Endothelial cell (in vitro differentiated cells): ENCODE results near the gene ITPRIP. TPM values are rescaled to one million over a fixed set of nuclear protein-coding genes. Genes with fewer than 3 reads are reported as not detected.

ENCODE experiments used
- DNase-seq: peaks from one replicate; pipeline ENCODE4 v3.0.0; 2021; ENCODE audit warnings: low spot score
- H3K27ac Mint-ChIP-seq: one replicate; pipeline ENCODE4 v1.8.0; 2021; ENCODE audit warnings: mixed read lengths, inconsistent platforms; ENCODE audit not compliant: unreplicated experiment
- H3K27me3 Mint-ChIP-seq: one replicate; pipeline ENCODE4 v1.8.0; 2021; ENCODE audit warnings: mild to moderate bottlenecking, moderate library complexity, mixed read lengths, inconsistent platforms; ENCODE audit not compliant: unreplicated experiment
- H3K36me3 Mint-ChIP-seq: one replicate; pipeline ENCODE4 v1.8.0; 2021; ENCODE audit warnings: mild to moderate bottlenecking, low read depth, mixed read lengths, inconsistent platforms; ENCODE audit not compliant: unreplicated experiment
- H3K4me1 Mint-ChIP-seq: one replicate; pipeline ENCODE4 v1.8.0; 2021; ENCODE audit warnings: mild to moderate bottlenecking, mixed read lengths, inconsistent platforms; ENCODE audit not compliant: unreplicated experiment
- H3K4me3 Mint-ChIP-seq: one replicate; pipeline ENCODE4 v1.8.0; 2021; ENCODE audit warnings: mild to moderate bottlenecking, mixed read lengths, inconsistent platforms; ENCODE audit not compliant: unreplicated experiment
- H3K9me3 Mint-ChIP-seq: one replicate; pipeline ENCODE4 v1.8.0; 2021; ENCODE audit warnings: mixed read lengths, inconsistent platforms; ENCODE audit not compliant: unreplicated experiment
- total RNA-seq: library from RNA; stranded (reverse); fragmentation: NEBNext Ultra II Directional; extraction: Animal tissue kit (Norgen Biotek cat#: 25700); gene quantifications from one replicate; pipeline ENCODE4 v1.2.1, GENCODE V29; 2021; ENCODE audit not compliant: unreplicated experiment
- TF ChIP-seq, protein P1 (sequence below): fragments of 200-600 bp; sonication (generic); IDR thresholded peaks from one replicate; pipeline ENCODE4 v1.5.0; 2021; ENCODE audit warnings: antibody characterized with exemption; ENCODE audit not compliant: unreplicated experiment

The ITPRIP gene
- total RNA-seq, 1 donor from 2014 or later, result 16.3 TPM

DNA sequence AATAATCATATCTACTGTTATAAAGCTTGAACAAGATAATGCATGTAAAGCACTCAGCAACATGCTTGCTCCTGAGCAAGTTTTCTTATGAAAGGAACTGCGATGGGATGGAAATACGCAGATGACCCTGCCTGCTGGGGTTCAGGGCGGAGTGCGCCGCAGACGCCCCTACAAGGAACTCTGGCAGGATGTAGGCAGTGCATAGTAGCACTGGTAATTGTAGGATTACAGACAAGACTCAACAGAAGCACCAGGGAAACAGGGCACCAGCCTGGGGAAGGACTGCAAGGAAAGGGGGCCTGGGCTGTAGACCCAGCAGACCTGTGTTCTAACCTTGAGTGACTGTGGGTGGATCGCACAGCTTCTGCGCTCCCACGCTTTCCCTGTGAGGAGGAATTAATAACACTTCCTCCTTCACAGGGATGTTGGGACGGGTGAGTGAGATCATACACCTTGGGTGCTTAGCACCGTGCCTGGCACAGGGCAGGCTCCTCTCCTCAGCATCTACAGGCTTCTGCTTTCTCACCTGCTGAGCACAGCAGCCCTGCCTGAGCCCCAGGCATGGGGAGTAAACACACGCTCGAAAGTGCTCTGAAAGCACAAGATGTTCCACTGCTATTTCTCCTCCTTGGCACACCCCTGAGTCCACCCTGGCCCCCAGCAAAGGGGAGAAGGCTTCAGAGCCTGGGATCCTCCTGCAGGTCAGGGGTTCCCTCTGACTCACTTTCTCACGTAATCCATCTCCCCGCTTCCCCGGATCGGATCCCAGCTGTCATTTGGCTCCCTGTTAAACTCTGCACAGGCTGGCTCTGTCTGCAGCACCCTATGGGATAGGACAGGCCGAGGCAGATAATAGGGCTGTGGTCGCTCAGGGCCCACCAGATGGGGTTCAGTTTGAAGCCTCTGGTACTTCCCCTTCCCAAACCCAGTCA is 19.2 kb downstream of the ITPRIP start:
- H3K27ac Mint-ChIP-seq, result peak overlapping the region; percentile 48
- peak overlapping the region; percentile 21 for H3K4me3 Mint-ChIP-seq
- DNase-seq, result no peak
- peaks cover 37% of the 10 kb centered on the region for H3K4me1 Mint-ChIP-seq
- TF ChIP-seq, protein P1, sequence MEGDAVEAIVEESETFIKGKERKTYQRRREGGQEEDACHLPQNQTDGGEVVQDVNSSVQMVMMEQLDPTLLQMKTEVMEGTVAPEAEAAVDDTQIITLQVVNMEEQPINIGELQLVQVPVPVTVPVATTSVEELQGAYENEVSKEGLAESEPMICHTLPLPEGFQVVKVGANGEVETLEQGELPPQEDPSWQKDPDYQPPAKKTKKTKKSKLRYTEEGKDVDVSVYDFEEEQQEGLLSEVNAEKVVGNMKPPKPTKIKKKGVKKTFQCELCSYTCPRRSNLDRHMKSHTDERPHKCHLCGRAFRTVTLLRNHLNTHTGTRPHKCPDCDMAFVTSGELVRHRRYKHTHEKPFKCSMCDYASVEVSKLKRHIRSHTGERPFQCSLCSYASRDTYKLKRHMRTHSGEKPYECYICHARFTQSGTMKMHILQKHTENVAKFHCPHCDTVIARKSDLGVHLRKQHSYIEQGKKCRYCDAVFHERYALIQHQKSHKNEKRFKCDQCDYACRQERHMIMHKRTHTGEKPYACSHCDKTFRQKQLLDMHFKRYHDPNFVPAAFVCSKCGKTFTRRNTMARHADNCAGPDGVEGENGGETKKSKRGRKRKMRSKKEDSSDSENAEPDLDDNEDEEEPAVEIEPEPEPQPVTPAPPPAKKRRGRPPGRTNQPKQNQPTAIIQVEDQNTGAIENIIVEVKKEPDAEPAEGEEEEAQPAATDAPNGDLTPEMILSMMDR, result no peak
- peaks cover 19% of the 10 kb centered on the region for H3K36me3 Mint-ChIP-seq
- peaks cover 10% of the 10 kb centered on the region for H3K27me3 Mint-ChIP-seq
- H3K9me3 Mint-ChIP-seq, result no peaks in the 10 kb centered on the region

DNA sequence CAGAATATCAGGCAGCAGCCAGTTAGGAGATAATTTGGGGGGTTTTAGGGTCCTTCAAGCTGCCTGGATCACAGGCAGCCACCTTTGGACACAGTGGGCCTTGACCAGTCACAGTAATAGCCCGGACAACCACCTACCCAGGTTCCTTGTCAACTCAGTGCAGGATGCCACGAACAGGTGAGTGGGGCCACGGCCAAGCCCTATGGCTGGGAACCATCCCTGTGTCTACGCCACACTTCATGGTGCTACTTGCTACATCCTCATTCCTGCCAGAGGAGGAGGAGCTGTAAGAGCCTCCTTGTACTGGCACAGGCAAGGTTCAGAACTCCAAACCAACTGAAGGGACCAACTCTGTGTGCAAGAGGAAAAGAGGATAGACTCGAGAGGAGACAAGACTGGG is 19.9 kb downstream of the ITPRIP start:
- H3K4me3 Mint-ChIP-seq, result no peak overlapping the region
- peaks cover 33% of the 10 kb centered on the region for H3K4me1 Mint-ChIP-seq
- TF ChIP-seq, protein P1, result no peak
- peaks cover 22% of the 10 kb centered on the region for H3K36me3 Mint-ChIP-seq
- no peaks in the 10 kb centered on the region for H3K9me3 Mint-ChIP-seq
- H3K27me3 Mint-ChIP-seq, result peaks cover 10% of the 10 kb centered on the region
- DNase-seq, result no peak
- no peak overlapping the region for H3K27ac Mint-ChIP-seq

DNA sequence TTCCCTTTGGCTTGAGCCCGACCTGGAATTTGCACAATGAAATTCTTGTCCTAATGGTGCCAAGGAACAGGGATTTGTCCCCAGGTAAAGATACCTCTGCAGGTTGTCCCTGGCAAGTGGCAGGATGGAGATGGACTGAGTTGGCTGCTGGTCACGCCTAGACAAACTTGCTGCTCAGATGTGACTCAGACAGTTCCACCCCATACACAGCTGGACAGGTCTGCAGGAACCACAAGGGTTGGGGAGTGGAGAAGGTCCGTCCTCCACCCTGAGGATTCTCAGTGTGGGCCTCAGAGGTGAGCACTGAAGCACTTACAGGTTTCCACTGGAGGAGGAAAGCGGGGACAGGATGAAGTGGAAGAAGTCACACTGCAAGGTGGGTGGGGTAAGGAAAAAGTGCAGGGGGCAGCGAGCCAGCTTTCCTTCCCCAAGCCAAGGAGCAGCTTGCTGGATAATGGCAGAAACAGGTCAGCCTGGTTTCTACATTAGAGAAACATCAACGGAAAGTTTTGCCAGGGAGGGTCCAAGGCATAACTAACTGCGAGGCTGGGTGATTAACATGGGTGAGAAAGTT is 20.5 kb downstream of the ITPRIP start:
- peaks cover 19% of the 10 kb centered on the region for H3K36me3 Mint-ChIP-seq
- H3K4me1 Mint-ChIP-seq, result peaks cover 31% of the 10 kb centered on the region
- TF ChIP-seq, protein P1, result no peak
- DNase-seq, result no peak
- H3K27me3 Mint-ChIP-seq, result peaks cover 10% of the 10 kb centered on the region
- no peak overlapping the region for H3K27ac Mint-ChIP-seq
- H3K4me3 Mint-ChIP-seq, result no peak overlapping the region
- H3K9me3 Mint-ChIP-seq, result no peaks in the 10 kb centered on the region

DNA sequence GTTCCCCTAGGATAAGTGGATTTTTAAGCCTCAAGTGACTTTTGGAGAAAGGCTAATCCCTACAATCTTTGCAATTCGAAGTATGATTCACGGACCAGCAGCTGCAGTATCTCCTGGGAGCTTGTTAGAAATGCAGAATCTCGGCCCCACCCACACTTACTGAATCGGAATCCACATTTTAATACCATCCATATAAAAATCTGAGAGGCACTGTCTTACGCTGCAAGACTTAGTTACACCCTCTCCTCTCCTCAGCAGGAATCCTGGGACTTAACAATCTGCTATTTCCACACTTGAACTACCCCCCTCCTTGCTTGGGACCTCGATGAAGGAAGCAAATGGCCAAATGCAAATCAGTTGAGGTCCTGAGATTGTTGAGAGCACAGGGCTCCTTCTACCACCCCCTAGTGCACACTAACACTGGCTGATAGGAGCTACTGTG is 21.0 kb downstream of the ITPRIP start:
- H3K27ac Mint-ChIP-seq, result no peak overlapping the region
- H3K9me3 Mint-ChIP-seq, result no peaks in the 10 kb centered on the region
- H3K4me1 Mint-ChIP-seq, result peaks cover 27% of the 10 kb centered on the region
- no peak overlapping the region for H3K4me3 Mint-ChIP-seq
- DNase-seq, result no peak
- peaks cover 10% of the 10 kb centered on the region for H3K27me3 Mint-ChIP-seq
- TF ChIP-seq, protein P1, result no peak
- H3K36me3 Mint-ChIP-seq, result peaks cover 20% of the 10 kb centered on the region
